ENCODE data around the gene USO1.

USO1 gene

DNA sequence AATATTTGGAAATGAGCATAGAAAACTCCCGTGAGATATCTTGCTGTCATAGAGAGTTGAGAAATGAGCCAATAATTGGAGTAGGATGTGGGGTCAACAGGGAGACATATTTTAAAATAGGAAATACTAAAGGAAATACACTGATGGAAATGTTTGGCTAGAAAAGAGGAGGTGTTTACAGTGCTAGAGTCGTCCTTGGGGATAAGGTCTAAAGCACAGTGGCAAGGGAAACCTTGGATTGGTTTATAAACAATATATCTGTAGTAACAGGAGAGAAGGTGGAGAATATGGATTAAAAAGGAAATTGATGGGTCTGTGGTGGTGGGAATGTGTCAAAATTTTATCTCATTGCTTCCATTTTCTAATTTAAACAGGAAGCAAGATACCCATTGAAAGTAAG lies 95.8 kb downstream of the USO1 start:
- Mint-ChIP-seq H3K9me3 (no peaks in the 10 kb centered on the region), H3K4me3 (no peak overlapping the region), H3K27ac (no peak overlapping the region), H3K27me3 (ENCODE audit: low read depth, poor library complexity) (no peaks in the 10 kb centered on the region), H3K4me1 (no peaks in the 10 kb centered on the region), H3K36me3 (ENCODE audit: low read depth) (peaks cover 9% of the 10 kb centered on the region)
- TF ChIP-seq, protein P1, sequence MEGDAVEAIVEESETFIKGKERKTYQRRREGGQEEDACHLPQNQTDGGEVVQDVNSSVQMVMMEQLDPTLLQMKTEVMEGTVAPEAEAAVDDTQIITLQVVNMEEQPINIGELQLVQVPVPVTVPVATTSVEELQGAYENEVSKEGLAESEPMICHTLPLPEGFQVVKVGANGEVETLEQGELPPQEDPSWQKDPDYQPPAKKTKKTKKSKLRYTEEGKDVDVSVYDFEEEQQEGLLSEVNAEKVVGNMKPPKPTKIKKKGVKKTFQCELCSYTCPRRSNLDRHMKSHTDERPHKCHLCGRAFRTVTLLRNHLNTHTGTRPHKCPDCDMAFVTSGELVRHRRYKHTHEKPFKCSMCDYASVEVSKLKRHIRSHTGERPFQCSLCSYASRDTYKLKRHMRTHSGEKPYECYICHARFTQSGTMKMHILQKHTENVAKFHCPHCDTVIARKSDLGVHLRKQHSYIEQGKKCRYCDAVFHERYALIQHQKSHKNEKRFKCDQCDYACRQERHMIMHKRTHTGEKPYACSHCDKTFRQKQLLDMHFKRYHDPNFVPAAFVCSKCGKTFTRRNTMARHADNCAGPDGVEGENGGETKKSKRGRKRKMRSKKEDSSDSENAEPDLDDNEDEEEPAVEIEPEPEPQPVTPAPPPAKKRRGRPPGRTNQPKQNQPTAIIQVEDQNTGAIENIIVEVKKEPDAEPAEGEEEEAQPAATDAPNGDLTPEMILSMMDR (IDR thresholded peaks at IDR 0.05), result no peak
- DNase-seq, result no peak

DNA sequence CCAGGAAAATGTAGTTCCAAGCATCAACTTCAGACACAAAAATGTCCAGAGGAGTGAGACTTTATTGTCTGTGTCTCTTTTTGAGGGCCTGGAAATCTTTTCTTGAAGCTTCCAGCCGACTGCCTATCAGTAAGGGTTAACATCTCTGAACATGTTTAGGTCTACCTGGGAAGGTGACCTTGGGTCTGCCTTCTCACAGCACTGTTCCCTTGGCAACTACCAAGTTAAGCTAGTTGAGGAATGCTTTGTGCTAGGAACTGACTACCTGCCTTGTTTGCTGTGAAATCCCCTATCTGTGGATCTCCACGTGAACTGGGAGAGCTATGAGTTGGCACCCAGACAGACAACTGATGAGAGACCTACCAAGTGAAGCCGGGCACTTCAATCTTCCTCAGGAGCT lies 96.3 kb downstream of the USO1 start:
- peaks cover 2% of the 10 kb centered on the region for H3K27me3 Mint-ChIP-seq (ENCODE audit: low read depth, poor library complexity)
- TF ChIP-seq, protein P1 (IDR thresholded peaks at IDR 0.05), result no peak
- no peak overlapping the region for H3K27ac Mint-ChIP-seq
- H3K36me3 Mint-ChIP-seq (ENCODE audit: low read depth), result peaks cover 5% of the 10 kb centered on the region
- H3K9me3 Mint-ChIP-seq, result no peaks in the 10 kb centered on the region
- H3K4me1 Mint-ChIP-seq, result no peaks in the 10 kb centered on the region
- no peak for DNase-seq
- no peak overlapping the region for H3K4me3 Mint-ChIP-seq

DNA sequence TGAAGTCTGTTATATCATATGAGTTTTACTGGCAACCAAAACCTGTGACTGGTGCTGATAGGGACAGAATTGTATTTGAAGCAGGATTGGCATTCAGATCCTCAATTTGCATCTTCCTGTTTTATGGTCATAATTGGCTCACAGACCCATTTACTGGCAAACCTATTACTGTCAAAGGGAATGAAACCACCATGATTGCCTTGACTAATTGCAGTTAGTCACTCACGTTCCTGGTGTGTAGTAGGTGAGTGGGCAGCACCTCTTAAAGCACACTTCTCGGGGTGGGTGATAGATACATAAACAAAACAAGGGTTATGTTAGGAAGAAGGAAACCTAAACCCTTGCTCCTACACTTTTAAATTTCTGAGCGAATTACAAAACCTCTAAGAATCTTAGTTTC lies 96.8 kb downstream of the USO1 start:
- Mint-ChIP-seq H3K4me3 (no peak overlapping the region), H3K27ac (no peak overlapping the region), H3K4me1 (no peaks in the 10 kb centered on the region), H3K36me3 (ENCODE audit: low read depth) (peaks cover 2% of the 10 kb centered on the region), H3K9me3 (no peaks in the 10 kb centered on the region), H3K27me3 (ENCODE audit: low read depth, poor library complexity) (peaks cover 4% of the 10 kb centered on the region)
- no peak for DNase-seq
- TF ChIP-seq, protein P1 (IDR thresholded peaks at IDR 0.05), result no peak

DNA sequence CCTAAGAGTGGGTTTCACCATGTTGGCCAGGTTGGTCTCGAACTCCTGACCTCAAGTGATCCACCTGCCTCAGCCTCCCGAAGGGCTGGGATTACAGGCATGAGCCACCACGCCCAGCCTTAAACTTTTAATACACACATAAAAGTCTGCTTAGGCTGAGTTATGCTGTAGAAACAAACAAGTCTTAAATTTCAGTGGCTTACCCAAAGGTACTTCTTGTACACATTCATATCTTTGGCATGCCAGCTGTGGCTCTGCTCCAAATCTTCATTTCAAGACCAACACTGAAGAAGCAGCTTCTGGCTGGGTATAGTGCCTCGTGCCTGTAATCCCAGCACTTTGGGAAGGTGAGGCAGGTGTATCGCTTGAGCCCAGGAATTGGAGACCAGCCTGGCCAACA lies 97.6 kb downstream of the USO1 start:
- H3K27me3 Mint-ChIP-seq (ENCODE audit: low read depth, poor library complexity), result peaks cover 4% of the 10 kb centered on the region
- no peaks in the 10 kb centered on the region for H3K36me3 Mint-ChIP-seq (ENCODE audit: low read depth)
- H3K4me3 Mint-ChIP-seq, result no peak overlapping the region
- TF ChIP-seq, protein P1 (IDR thresholded peaks at IDR 0.05), result no peak
- H3K9me3 Mint-ChIP-seq, result no peaks in the 10 kb centered on the region
- no peaks in the 10 kb centered on the region for H3K4me1 Mint-ChIP-seq
- H3K27ac Mint-ChIP-seq, result no peak overlapping the region
- DNase-seq, result no peak

GRCh38 chr4:75822416-75822815 lies 98.0 kb downstream of the USO1 start:
- H3K4me3 Mint-ChIP-seq, result no peak overlapping the region
- no peaks in the 10 kb centered on the region for H3K36me3 Mint-ChIP-seq (ENCODE audit: low read depth)
- no peaks in the 10 kb centered on the region for H3K9me3 Mint-ChIP-seq
- H3K4me1 Mint-ChIP-seq, result no peaks in the 10 kb centered on the region
- no peak overlapping the region for H3K27ac Mint-ChIP-seq
- TF ChIP-seq, protein P1 (IDR thresholded peaks at IDR 0.05), result no peak
- no peak for DNase-seq
- peaks cover 4% of the 10 kb centered on the region for H3K27me3 Mint-ChIP-seq (ENCODE audit: low read depth, poor library complexity)

GRCh38 chr4:75823812-75824211 lies 99.4 kb downstream of the USO1 start:
- H3K27me3 Mint-ChIP-seq (ENCODE audit: low read depth, poor library complexity), result peaks cover 4% of the 10 kb centered on the region
- H3K36me3 Mint-ChIP-seq (ENCODE audit: low read depth), result no peaks in the 10 kb centered on the region
- no peaks in the 10 kb centered on the region for H3K4me1 Mint-ChIP-seq
- no peak overlapping the region for H3K4me3 Mint-ChIP-seq
- no peaks in the 10 kb centered on the region for H3K9me3 Mint-ChIP-seq
- DNase-seq, result no peak
- TF ChIP-seq, protein P1 (IDR thresholded peaks at IDR 0.05), result no peak
- no peak overlapping the region for H3K27ac Mint-ChIP-seq

Measured in nephron progenitor cell (in vitro differentiated cells).